Measurements from ENCODE around the gene EYA2.

DNA sequence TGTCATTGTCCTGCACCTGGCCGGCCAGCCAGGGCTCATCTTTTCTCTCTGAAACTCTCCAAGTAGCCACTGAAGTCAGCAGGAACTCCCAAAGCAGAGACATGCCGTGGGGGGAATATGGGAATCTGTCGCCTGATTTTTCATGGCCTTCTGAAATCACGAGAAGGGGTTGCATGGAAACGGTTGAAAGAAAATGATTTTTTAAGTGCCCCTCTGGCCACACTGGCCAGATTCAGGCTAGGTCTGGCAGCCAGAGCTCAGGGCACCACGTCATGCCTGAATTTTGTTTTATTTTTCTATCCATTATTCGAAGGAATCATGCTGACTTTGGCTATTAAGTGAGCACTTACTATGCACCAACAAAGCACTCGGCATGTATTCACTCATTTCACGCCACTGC, 65.2 kb downstream of the EYA2 start:
- TF ChIP-seq, protein P1, sequence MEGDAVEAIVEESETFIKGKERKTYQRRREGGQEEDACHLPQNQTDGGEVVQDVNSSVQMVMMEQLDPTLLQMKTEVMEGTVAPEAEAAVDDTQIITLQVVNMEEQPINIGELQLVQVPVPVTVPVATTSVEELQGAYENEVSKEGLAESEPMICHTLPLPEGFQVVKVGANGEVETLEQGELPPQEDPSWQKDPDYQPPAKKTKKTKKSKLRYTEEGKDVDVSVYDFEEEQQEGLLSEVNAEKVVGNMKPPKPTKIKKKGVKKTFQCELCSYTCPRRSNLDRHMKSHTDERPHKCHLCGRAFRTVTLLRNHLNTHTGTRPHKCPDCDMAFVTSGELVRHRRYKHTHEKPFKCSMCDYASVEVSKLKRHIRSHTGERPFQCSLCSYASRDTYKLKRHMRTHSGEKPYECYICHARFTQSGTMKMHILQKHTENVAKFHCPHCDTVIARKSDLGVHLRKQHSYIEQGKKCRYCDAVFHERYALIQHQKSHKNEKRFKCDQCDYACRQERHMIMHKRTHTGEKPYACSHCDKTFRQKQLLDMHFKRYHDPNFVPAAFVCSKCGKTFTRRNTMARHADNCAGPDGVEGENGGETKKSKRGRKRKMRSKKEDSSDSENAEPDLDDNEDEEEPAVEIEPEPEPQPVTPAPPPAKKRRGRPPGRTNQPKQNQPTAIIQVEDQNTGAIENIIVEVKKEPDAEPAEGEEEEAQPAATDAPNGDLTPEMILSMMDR (IDR thresholded peaks at IDR 0.05), result no peak
- no peak for TF ChIP-seq EZH2 (IDR thresholded peaks at IDR 0.05)
- no peak for TF ChIP-seq EZH2phosphoT487 (IDR thresholded peaks at IDR 0.05)
